Colonic mucosa (tissue), 4 donors: ENCODE measurements around the gene NTN4. TPM values are rescaled to one million over a fixed set of nuclear protein-coding genes. Genes with fewer than 3 reads are reported as not detected.

Experiments
- DNase-seq: peaks from one replicate; pipeline ENCODE4 v3.0.0-alpha.2; 2020
- H3K27ac ChIP-seq: fragments of 200-600 bp; one replicate; pipeline ENCODE4 v1.8.0; 2021
- H3K27me3 ChIP-seq: fragments of 200-600 bp; one replicate; pipeline ENCODE4 v1.8.0; 2021
- H3K36me3 ChIP-seq: fragments of 200-600 bp; one replicate; pipeline ENCODE4 v1.8.0; 2021
- H3K4me1 ChIP-seq: fragments of 200-600 bp; one replicate; pipeline ENCODE4 v1.8.0; 2021; ENCODE audit warnings: mild to moderate bottlenecking
- H3K4me3 ChIP-seq: fragments of 200-600 bp; one replicate; pipeline ENCODE4 v1.8.0; 2021
- H3K9ac ChIP-seq, 2 donors: one replicate each; pipeline ENCODE4 v1.7.0; 2013; ENCODE audit warnings: control low read depth in 2 of 2, low read depth in 2 of 2, low read length in 2 of 2
- H3K9me3 ChIP-seq: fragments of 200-600 bp; one replicate; pipeline ENCODE4 v1.8.0; 2021
- CTCF ChIP-seq: fragments of 200-600 bp; IDR thresholded peaks from one replicate; pipeline ENCODE4 v1.8.0; 2022; ENCODE audit warnings: antibody characterized with exemption, mild to moderate bottlenecking
- intact Hi-C: fragments of 100-400 bp; cut with DNase I; formaldehyde crosslinking; loops from one replicate; pipeline ENCODE4 v1.14.1; 2022
- total RNA-seq, 2 donors: library from RNA; stranded (reverse); fragmentation: NEBNext Ultra II Directional in 1 of 2; extraction: Animal tissue kit (Norgen Biotek cat#: 25700) in 1 of 2; gene quantifications; one replicate each; pipeline ENCODE4 v1.2.1, GENCODE V29; 2021
- donor health status: healthy.
- donor health status: DM: no; HTN: no; CAD: no.
- donor health status: DM: no; HTN: no; CAD: no.

NTN4 gene
- total RNA-seq, 2 donors from 2014 or later: 12.4 to 16.8 TPM

GRCh38 chr12:95731519-95731958, 59.0 kb downstream of the NTN4 start:
- Histone ChIP-seq H3K27me3 (no peaks in the 10 kb centered on the region), H3K27ac (no peak overlapping the region)
- TF ChIP-seq CTCF: no peak

GRCh38 chr12:95730457-95730856, 60.1 kb downstream of the NTN4 start:
- H3K36me3 ChIP-seq: no peaks in the 10 kb centered on the region
- no peak overlapping the region for H3K9ac ChIP-seq
- H3K27me3 ChIP-seq: no peaks in the 10 kb centered on the region
- no peak for TF ChIP-seq CTCF
- no peak overlapping the region for H3K4me3 ChIP-seq
- peaks cover 4% of the 10 kb centered on the region for H3K4me1 ChIP-seq
- DNase-seq: no peak
- intact Hi-C loops: loop anchor here (10.0 kb wide), 1 partner anchor 106 kb away; no protein-coding TSS in a partner anchor
- H3K27ac ChIP-seq: no peak overlapping the region
- no peaks in the 10 kb centered on the region for H3K9me3 ChIP-seq

More at GRCh38 chr12:95731519-95731958, 59.0 kb downstream of the NTN4 start:
- Histone ChIP-seq H3K4me3 (no peak overlapping the region), H3K36me3 (no peaks in the 10 kb centered on the region), H3K9me3 (no peaks in the 10 kb centered on the region), H3K9ac (no peak overlapping the region), H3K4me1 (peaks cover 4% of the 10 kb centered on the region)
- intact Hi-C loops: loop anchor here (10.0 kb wide), 1 partner anchor 107 kb away; no protein-coding TSS in a partner anchor
- DNase-seq: no peak

DNA sequence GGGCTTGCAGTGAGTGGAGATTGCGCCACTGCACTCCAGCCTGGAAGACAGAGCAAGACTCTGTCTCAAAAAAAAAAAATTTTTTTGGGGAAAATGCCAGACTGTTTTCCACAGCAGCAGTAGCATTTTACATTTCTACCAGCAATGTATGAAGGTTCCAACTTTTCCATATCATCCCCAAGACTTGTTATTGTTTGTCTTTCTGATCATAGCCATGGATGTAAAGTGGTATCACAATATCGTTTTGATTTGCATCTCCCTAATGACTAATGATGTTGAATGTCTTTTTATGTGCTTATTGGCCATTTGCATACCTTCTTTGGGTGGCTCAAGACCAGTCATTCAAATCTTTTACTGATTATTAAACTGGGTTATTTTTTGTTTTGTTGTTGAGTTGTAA, 63.7 kb downstream of the NTN4 start:
- H3K27me3 ChIP-seq: no peaks in the 10 kb centered on the region
- H3K4me3 ChIP-seq: no peak overlapping the region
- H3K27ac ChIP-seq: no peak overlapping the region
- H3K9ac ChIP-seq: no peak overlapping the region
- DNase-seq: no peak
- H3K9me3 ChIP-seq: no peaks in the 10 kb centered on the region
- intact Hi-C loops: no loop called here
- no peak for TF ChIP-seq CTCF
- H3K4me1 ChIP-seq: no peaks in the 10 kb centered on the region
- no peaks in the 10 kb centered on the region for H3K36me3 ChIP-seq

DNA sequence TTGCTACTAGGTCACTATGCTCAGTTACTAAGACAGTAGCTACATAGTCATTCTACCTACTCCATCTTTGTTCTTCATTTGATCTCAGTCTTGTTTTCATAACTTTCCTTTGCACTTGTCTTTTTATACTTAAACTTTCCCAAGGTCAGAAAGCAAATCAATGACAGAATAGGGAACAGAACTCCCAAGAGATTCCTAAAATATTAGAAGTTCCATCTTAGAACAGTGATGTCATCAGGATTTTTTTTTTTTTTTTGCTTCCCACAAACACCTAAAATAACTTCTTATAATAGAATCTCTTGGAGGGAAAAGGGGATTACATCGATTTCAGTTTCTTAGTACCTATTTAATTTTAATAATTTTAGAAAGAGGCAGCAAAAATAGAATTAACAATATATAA, 65.8 kb downstream of the NTN4 start:
- H3K4me1 ChIP-seq: no peaks in the 10 kb centered on the region
- no peak for DNase-seq
- intact Hi-C loops: no loop called here
- TF ChIP-seq CTCF: no peak
- no peaks in the 10 kb centered on the region for H3K36me3 ChIP-seq
- H3K4me3 ChIP-seq: no peak overlapping the region
- H3K9me3 ChIP-seq: no peaks in the 10 kb centered on the region
- no peak overlapping the region for H3K9ac ChIP-seq
- H3K27ac ChIP-seq: no peak overlapping the region
- H3K27me3 ChIP-seq: no peaks in the 10 kb centered on the region

DNA sequence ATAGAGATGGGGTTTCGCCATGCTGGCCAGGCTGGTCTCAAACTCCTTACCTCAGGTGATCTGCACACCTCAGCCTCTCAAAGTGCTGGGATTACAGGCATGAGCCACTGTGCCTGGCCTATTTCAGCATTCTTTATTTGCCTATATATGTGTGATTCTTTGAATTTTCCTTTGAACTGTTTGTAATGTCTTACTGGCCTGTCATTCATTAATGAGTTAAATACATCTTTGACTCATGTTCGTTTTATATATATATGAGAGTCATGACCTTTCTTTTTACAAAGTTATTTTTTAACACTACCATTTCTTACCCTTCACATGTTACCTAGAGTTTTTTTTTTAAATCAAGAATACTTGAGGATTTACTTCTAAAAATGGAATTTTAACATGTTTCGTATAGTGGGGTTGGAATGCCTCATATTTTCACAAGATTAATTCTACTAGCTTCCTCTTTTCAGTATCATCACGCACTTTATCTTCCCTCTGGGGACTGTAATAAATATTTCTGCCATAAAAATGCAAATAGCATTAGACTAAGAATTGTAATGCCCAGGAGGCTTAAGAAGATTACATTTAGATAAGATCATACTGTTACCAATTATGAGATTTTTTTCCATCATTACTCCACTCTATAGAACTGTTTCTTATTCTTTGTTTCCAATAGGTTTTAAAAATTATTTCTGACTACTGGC, 66.7 kb downstream of the NTN4 start:
- no peak overlapping the region for H3K9ac ChIP-seq
- no peak for DNase-seq
- H3K36me3 ChIP-seq: no peaks in the 10 kb centered on the region
- intact Hi-C loops: no loop called here
- H3K4me3 ChIP-seq: no peak overlapping the region
- TF ChIP-seq CTCF: no peak
- no peaks in the 10 kb centered on the region for H3K4me1 ChIP-seq
- H3K27me3 ChIP-seq: no peaks in the 10 kb centered on the region
- H3K27ac ChIP-seq: no peak overlapping the region
- H3K9me3 ChIP-seq: no peaks in the 10 kb centered on the region
